OCI-LY1 (cell line): ENCODE measurements around the gene RMND5A.

Experiments
- H2AFZ ChIP-seq: fragments of 200-600 bp; sonication (generic), shearing (Covaris generic); 2 replicates; pipeline ENCODE4 v1.6.0; 2014; ENCODE audit warnings: antibody characterized with exemption, mild to moderate bottlenecking, low read length
- H3F3A ChIP-seq: fragments of 200-600 bp; sonication (generic), shearing (Covaris generic); 2 replicates; pipeline ENCODE4 v1.6.0; 2014; ENCODE audit warnings: mild to moderate bottlenecking, antibody characterized with exemption, low read length, moderate library complexity; ENCODE audit not compliant: insufficient read depth
- H3K27ac ChIP-seq: fragments of 200-600 bp; sonication (generic); 2 replicates; pipeline ENCODE4 v1.5.1; 2014; ENCODE audit warnings: low read length, mixed run types, mild to moderate bottlenecking, low read depth; ENCODE audit not compliant: poor library complexity, severe bottlenecking
- H3K27me3 ChIP-seq: fragments of 200-600 bp; sonication (generic); 2 replicates; pipeline ENCODE4 v1.6.0; 2014; ENCODE audit warnings: antibody characterized with exemption, mild to moderate bottlenecking, low read length, moderate library complexity; ENCODE audit not compliant: insufficient read depth
- H3K36me3 ChIP-seq: fragments of 200-600 bp; sonication (generic); 2 replicates; pipeline ENCODE4 v1.6.1; 2014; ENCODE audit warnings: mild to moderate bottlenecking, antibody characterized with exemption, low read length, moderate library complexity, mixed read lengths; ENCODE audit not compliant: insufficient read depth
- H3K4me1 ChIP-seq: fragments of 200-600 bp; sonication (generic); 2 replicates; pipeline ENCODE4 v1.5.1; 2014; ENCODE audit warnings: mild to moderate bottlenecking, low read length, moderate library complexity; ENCODE audit not compliant: insufficient read depth, severe bottlenecking
- H3K4me2 ChIP-seq: fragments of 200-600 bp; sonication (generic), shearing (Covaris generic); 2 replicates; pipeline ENCODE4 v1.6.1; 2014; ENCODE audit warnings: low read length
- H3K4me3 ChIP-seq: fragments of 200-600 bp; sonication (generic); 2 replicates; pipeline ENCODE4 v1.5.1; 2014; ENCODE audit warnings: low read length, low read depth, mild to moderate bottlenecking, mixed read lengths; ENCODE audit not compliant: poor library complexity, severe bottlenecking
- H3K79me2 ChIP-seq: fragments of 200-600 bp; shearing (Covaris generic); 2 replicates; pipeline ENCODE4 v1.6.1; 2016; ENCODE audit warnings: mixed run types, low read length, mixed read lengths; ENCODE audit not compliant: insufficient read depth
- H3K9ac ChIP-seq: fragments of 200-600 bp; sonication (generic), shearing (Covaris generic); 2 replicates; pipeline ENCODE4 v1.6.1; 2014; ENCODE audit warnings: mild to moderate bottlenecking, low read length, mixed read lengths
- H3K9me2 ChIP-seq: fragments of 200-600 bp; sonication (generic), shearing (Covaris generic); 2 replicates; pipeline ENCODE4 v1.6.1; 2014; ENCODE audit warnings: low read depth, mild to moderate bottlenecking, low read length, mixed read lengths
- H3K9me3 ChIP-seq: fragments of 200-600 bp; shearing (Covaris generic); 2 replicates; pipeline ENCODE4 v1.6.1; 2014; ENCODE audit warnings: low read length, mixed read lengths
- H4K20me1 ChIP-seq: fragments of 200-600 bp; sonication (generic), shearing (Covaris generic); 2 replicates; pipeline ENCODE4 v1.6.0; 2016; ENCODE audit warnings: mild to moderate bottlenecking, low read length; ENCODE audit not compliant: insufficient read depth
- CTCF ChIP-seq: fragments of 200-600 bp; sonication (generic), shearing (Covaris generic); IDR thresholded peaks from 2 replicates; pipeline ENCODE4 v1.5.1; 2017; ENCODE audit warnings: mild to moderate bottlenecking, antibody characterized with exemption, low read length, moderate library complexity, mixed read lengths
- EZH2 ChIP-seq: fragments of 200-600 bp; sonication (generic), shearing (Covaris generic); IDR thresholded peaks from 2 replicates; pipeline ENCODE4 v1.8.0; 2017; ENCODE audit warnings: borderline replicate concordance, mixed run types, mild to moderate bottlenecking, antibody characterized with exemption, low read length, moderate library complexity, mixed read lengths

Gene RMND5A

GRCh38 chr2:86815611-86816010 lies 95.5 kb downstream of the RMND5A start:
- no peak overlapping the region for H2AFZ ChIP-seq
- no peaks in the 10 kb centered on the region for H3K9me2 ChIP-seq
- H3K4me3 ChIP-seq: no peak overlapping the region
- no peaks in the 10 kb centered on the region for H3K79me2 ChIP-seq
- H3K9me3 ChIP-seq: no peaks in the 10 kb centered on the region
- no peaks in the 10 kb centered on the region for H3F3A ChIP-seq
- no peaks in the 10 kb centered on the region for H3K27me3 ChIP-seq
- H3K4me1 ChIP-seq: no peaks in the 10 kb centered on the region
- H4K20me1 ChIP-seq: no peaks in the 10 kb centered on the region
- no peak overlapping the region for H3K27ac ChIP-seq
- no peak for TF ChIP-seq CTCF
- TF ChIP-seq EZH2: no peak
- H3K9ac ChIP-seq: no peak overlapping the region
- no peak overlapping the region for H3K4me2 ChIP-seq
- H3K36me3 ChIP-seq: no peaks in the 10 kb centered on the region

GRCh38 chr2:86818114-86818801 lies 98.2 kb downstream of the RMND5A start:
- H3K27me3 ChIP-seq: no peaks in the 10 kb centered on the region
- TF ChIP-seq EZH2 (no peak), CTCF (no peak)
- H3K9me3 ChIP-seq: no peaks in the 10 kb centered on the region
- H4K20me1 ChIP-seq: no peaks in the 10 kb centered on the region
- H3K4me3 ChIP-seq: no peak overlapping the region
- H2AFZ ChIP-seq: no peak overlapping the region
- no peaks in the 10 kb centered on the region for H3K79me2 ChIP-seq
- no peak overlapping the region for H3K4me2 ChIP-seq
- H3K9ac ChIP-seq: no peak overlapping the region
- H3F3A ChIP-seq: no peaks in the 10 kb centered on the region
- H3K36me3 ChIP-seq: no peaks in the 10 kb centered on the region
- H3K27ac ChIP-seq: no peak overlapping the region
- H3K4me1 ChIP-seq: no peaks in the 10 kb centered on the region
- H3K9me2 ChIP-seq: no peaks in the 10 kb centered on the region

DNA sequence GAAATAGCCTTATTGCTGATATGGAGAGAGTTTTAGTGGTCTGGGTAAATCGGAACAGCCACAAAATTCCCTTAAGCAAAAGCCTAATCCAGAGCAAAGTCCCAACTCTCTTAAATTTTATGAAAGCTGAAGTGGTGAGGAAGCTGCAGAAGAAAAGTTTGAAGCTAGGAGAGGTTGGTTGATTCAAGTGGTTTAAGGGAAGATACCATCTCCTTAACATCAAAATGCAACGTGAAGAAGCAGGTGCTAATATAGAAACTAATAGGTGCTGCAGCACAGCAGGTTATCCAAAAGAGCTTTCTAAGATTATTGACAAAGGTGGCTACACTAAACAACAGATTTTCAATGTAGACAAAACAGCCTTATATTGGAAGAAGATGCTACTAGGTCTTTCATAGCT lies 98.9 kb downstream of the RMND5A start:
- Histone ChIP-seq H3K9me2 (no peaks in the 10 kb centered on the region), H3K4me1 (no peaks in the 10 kb centered on the region), H4K20me1 (no peaks in the 10 kb centered on the region), H3K9ac (no peak overlapping the region), H3K36me3 (no peaks in the 10 kb centered on the region), H3K27ac (no peak overlapping the region), H3K4me3 (no peak overlapping the region), H3K9me3 (no peaks in the 10 kb centered on the region), H3K79me2 (no peaks in the 10 kb centered on the region), H3F3A (no peaks in the 10 kb centered on the region), H3K27me3 (no peaks in the 10 kb centered on the region), H2AFZ (no peak overlapping the region), H3K4me2 (no peak overlapping the region)
- TF ChIP-seq CTCF (no peak), EZH2 (no peak)
